ENCODE data around the gene WDR72.
A peak's percentile ranks its signal among the peaks of the same experiment; 100 is the strongest.

WDR72 gene

DNA sequence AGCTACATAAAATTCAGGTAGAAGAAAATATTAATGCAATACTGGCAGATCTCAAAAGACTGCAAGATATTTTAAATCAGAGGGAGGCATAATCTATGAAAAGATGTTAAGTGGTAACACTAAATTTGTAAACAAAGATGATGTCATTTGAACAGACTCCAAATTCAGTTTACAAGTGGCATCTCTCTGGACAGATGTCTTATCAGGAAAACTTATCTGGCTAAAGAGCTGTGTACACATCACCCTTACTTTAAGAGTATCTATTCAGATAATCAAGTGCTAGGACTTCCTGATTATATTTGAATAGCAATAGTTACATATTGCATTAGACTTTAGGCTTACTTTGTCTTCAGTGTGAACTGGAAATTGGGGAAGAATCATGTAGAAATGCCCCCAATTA lies 231.5 kb downstream of the WDR72 start:
- DNase-seq = no peak

DNA sequence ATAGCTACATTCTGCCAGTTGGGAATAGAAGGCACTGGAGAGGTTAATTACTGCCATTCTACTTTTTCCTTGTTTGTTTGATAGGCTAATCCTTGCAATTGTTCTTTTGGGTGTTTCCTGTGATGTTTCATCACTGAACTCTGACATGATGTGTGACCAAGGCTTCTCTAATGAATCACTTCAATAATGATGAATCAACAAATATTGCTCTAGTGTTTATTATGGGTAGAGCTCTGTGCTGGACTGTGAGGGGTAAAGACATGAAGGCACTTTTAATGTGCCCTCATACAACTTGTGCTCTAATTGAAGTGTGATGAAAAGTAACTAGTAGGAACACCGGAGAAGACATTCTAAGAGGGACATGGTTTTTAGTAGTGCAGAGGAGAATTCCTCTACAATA lies 233.6 kb downstream of the WDR72 start:
- no peak for DNase-seq

DNA sequence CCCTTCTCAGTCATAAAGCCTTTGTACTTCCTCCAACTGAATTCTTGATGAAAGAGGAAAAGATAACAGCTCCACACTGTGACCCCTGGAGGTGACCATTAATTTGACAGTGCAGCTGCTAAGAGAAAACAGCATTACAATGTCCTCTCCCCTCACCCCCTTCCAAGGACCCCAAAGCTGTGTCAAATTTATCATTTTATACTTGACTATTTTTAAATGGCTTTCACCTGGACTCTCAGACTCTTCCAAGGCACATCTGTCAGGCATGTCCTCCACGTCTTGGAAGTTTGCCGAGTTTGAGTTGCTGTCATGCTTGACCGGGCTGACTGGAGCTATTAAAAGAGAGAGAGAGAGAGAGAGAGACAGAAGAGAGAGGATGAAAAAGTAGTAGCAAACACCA lies 236.5 kb downstream of the WDR72 start:
- peak; percentile 89 for DNase-seq

DNA sequence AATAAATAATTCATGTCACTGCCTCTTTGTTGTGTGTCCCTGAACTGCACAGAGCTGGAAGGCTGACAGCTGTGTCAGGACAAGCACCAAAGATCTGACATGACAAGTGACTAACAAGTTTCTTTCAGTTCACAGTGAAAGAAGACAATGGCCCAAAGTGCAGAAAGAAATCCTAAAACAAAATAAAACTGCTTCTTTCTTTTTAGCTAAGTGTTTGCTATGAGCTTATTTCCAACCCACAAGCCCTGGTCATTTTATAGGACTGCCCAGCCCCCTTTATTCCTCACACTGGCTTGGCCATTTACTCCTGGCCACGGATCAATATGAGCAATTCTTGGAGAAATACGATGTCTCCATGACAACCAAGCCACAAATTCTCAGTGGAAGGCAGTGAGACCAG lies 238.5 kb downstream of the WDR72 start:
- no peak for DNase-seq

DNA sequence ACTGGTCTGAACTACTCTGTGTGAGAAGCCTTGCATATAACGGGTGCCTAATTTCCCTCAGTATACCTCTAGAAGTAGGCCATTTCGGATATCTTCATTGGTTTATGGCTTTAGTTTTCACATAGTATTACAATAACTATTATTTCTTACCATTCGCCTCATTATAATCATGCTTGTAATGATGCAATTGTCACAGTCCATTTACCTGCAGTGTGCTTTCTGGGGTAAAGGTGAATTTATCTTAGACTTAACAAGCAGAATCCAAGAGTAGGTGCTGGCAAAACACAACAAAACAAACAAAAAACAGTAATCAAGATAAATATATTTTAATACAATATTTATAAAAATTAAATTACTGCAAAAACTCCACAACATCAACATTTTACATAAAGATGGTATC lies 246.0 kb downstream of the WDR72 start:
- DNase-seq = no peak

DNA sequence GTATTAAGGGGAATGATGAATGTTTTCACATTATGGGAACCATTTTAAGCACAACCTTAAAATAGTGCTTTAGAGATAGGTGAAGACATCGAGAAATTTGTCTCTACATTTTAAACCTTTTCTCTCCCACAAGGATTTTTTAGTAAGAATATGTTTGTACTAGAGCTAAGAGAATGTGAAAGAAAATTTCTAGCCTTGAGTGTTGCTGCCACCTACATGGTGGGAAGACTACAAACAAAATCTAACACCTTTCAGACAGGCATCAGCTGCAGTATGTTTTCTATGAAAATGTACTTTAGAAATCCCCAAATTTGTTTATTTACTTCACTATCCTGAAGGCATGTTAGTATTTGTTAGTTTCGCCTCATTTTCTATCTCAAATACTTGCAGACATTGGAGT lies 247.4 kb downstream of the WDR72 start:
- no peak for DNase-seq

DNA sequence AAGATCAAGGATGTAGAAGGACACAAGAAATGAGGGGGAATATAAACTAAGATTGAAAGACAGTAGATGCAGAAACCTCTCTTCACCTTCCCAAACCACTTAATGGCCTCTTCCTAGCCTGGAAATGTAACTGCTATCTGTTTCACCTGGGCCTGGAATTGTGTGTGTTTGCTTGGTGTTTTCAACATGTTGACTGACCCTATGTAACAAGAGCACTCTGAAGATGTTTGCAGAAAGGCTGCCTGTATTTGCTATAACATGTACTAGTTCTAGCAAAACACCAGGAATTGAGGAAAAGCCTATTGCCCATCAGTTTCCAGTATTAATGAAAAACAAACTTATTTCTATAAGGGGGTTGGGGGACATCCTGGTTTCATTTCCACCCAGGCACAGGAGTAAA lies 248.3 kb downstream of the WDR72 start:
- DNase-seq = no peak

DNA sequence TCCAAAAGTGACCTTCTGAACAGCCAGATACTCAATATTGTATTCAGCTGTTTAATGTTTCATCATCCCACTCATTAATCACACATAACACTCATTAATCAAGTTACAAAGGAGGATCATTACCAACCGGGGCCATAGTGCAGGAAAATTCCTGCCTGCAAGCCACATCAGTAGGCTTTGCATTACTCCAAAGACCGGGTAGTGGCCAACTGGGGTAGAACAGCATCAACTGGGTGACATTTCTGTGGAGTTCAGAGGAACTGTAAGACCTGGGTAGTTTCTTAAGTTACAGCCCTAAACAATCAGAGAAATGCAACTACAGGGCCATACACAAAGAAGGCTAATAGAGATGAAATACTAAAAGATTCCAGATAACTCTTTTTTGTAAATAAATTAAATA lies 253.1 kb downstream of the WDR72 start:
- DNase-seq = no peak

DNA sequence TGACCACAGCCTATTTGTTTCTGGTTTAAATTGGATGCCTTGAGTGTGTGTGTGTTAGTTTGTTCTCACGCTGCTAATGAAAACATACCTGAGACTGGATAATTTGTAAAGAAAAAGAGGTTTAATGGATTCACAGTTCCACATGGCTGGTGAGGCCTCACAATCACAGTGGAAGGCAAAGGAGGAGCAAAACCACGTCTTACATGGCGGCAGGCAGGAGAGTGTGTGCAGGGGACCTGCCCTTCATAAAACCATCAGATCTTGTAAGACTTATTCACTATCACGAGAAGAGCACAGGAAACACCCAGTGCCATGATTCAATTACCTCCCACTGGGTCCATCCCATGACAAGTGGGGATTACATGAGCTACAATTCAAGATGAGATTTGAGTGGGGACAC lies 260.5 kb downstream of the WDR72 start:
- DNase-seq = no peak

DNA sequence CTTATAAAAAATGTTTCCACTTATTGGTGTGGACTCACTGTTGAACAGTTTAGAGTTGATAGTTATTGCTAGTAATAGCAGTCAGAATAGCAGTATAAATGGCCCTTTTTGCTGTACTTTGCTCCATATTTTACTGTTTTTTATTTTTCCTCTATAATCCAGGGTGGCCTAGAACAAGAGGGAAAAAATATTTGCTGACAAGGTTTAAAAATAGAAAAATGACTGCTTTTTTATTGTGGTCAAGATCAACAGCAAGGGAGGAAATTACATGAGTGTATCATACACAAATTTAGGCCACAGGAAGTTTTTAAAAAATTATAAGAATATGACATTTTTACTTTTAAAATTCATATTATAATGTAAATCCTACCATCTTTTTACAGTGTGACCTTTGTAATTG lies 269.1 kb downstream of the WDR72 start:
- DNase-seq = no peak

DNA sequence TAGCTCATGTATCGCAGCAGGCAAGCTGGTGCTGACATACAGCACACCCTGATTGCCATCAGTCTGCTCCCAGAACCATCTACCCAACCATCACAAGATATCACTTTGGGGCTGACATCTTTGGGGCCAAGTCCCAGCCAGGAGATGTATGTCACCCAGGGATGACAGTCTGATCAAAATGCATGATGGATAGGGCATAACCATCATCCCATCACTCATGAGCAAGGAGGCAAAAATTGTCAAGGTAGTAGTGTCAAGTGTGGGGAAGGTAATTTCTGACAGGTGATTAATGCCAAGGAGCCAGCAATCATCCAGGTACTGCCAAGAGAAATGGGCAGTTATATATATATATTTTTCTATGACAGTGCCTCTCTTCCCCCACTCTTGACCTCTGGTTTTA lies 277.4 kb downstream of the WDR72 start:
- no peak for DNase-seq

DNA sequence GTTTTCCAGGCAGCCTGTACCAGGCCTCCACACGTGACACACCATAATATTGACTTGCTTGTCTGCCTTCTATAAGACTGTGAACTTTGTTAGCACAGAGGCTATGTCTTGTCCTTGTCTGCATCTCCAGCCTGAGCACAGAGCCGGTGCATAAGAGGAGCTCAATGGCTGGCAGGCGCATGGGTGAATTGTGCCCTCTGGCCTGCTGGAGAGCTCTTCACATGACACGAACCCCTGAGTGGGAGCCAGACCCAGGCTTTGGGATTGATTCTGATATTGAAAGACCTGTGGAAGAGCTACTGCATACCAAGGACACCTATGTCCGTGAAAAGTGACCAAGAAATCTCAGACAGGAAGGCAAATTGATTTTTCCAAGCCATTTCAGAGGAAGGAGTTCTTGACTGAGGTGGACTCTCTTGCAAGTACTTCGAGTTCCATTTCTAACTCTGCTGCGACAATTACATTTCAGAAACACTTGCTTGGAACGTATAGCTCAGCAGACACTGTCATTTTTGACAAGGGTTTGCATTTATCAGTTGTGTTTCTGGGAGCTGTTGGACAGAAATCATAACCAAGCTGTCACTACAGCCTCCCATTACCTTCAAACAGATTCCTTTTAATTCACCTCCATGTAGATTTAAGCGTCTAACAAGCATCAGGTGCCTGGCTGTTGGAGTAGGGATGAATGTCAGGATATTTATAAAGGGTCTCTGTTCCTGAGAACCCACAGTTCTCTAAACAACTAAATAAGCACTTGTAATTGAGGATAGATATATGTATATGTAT lies 281.3 kb downstream of the WDR72 start:
- DNase-seq = no peak

DNA sequence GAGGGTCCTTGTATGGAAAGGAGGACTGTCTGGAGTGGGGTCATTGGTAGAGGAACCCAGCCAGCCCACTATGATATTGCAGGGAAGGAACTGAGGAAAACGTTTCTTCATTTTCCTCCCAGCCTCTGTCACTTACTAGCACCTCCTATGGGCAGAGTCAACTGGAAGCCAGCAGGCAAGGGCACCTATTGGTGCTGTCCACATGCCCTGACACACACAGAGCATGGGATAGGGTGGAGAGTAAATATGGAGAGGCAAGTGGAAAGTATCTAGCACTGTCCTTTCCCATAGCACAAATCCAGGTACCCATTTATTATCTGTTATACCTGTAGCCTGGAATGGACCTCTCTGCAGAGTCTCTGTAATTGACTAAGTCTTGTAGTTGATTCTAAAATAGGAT lies 285.6 kb downstream of the WDR72 start:
- no peak for DNase-seq

DNA sequence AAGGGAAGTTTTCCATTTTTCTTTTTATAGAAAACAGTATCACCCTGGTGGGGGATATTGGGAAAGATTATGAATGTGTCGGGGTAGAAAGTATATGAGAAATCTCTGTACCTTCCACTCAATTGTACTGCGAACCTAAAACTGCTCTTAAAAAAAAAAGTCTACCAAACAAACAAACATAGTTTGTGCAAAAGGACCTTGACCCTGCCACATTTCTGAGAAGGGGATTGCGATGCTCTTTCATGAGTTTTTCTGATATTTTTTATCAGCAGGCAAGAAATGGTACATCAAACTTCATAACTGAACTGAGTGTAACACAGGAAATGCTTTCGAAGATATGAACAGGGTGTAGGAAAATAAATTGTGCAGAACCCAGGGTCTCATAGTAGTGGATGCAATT lies 286.0 kb downstream of the WDR72 start:
- DNase-seq = no peak

DNA sequence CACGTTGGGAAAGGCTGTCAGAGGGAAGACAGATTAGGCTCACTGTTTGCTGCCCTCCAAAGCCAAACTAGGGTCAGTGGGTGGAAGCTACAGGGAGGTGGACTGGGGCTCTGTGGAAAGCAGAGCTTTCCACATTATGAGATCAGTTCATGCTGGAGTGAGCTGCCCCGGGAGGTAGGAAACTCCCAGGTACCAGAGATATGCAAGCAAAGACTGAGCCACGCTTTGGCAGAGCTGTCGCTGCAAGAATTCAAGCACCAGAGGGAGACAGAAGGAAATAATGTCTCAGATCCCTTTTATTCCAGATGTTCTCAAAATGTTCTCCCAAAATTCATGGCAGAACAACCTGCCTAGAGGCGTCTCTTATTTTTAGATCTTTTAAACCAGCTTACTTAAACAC lies 286.6 kb downstream of the WDR72 start:
- DNase-seq = no peak

DNA sequence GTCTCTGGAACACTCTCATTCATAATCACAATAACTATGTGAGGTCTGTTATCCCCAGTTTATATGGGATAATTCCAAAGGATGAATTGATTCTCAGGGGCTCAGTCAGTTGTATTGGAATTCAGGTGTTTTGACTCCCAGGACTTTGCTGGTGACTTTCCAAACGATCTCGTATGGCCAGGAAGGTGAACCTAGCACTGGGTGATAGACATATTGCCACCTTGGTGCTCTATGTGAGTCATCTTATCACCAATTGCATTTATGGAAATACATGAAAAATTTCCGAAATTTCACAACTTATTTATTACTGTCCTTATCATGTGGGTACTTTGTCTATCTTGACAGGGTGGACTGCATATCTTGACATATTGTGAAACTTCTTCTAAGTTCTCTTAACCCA lies 287.3 kb downstream of the WDR72 start:
- no peak for DNase-seq

DNA sequence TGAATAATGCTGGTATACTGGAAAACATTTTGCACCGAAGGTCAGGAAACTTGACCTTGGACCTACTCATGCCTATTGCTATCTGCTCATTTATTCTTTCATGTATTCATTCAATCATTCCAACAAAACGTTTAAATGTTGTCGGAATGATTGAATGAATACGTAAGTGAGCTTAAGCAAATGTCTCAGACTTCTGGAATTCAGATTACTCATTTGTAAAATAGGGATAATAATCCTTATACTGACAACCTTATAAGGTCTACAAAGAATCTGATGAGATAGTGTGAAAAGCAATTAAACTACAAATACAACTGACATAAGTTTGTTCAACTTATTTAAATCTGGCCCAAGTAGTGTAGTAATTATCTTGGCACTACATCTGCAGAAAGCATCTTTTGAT lies 288.7 kb downstream of the WDR72 start:
- DNase-seq = no peak

DNA sequence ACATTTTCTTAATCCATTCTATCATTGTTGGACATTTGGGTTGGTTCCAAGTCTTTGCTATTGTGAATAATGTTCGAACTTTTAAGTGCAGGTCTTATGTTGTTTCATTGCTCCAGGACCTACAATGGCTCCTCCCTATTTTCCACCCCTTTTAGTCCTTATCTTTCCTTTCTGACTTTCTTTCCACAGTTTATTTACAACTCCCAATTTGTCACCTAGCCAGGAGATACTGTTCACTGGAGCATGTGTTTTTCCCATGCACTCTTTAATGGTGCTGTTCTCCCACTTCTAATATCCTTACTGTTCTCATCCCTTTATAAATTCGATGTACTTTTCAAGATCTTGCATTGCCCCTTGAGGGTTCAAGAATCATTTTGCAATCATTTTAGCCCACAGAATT lies 290.0 kb downstream of the WDR72 start:
- DNase-seq = no peak
